Stomach (tissue), 9 donors: Measurements from ENCODE around the gene HDAC11. TPM values are rescaled to one million over a fixed set of nuclear protein-coding genes. Genes with fewer than 3 reads are reported as not detected.

Experiments
- DNase-seq, 2 donors: peaks; one replicate each; pipeline versions ENCODE4 v3.0.0 to v3.0.0-alpha.2; 2013 to 2019
- H3K27ac ChIP-seq, 5 donors: fragments of 200-600 bp in 4 of 5; sonication (generic) in 4 of 5; one replicate each; pipeline ENCODE4 v1.5.1; 2013 to 2019; ENCODE audit warnings: mild to moderate bottlenecking in 1 of 5, moderate library complexity in 1 of 5
- H3K27me3 ChIP-seq, 3 donors: fragments of 200-600 bp; sonication (generic); one replicate each; pipeline ENCODE4 v1.5.1; 2017 to 2019; ENCODE audit warnings: mixed run types in 1 of 3
- H3K36me3 ChIP-seq, 4 donors: fragments of 200-600 bp; sonication (generic); 1 replicate in 3 of 4; 2 replicates in 1 of 4; pipeline ENCODE4 v1.5.1; 2016 to 2019
- H3K4me1 ChIP-seq, 4 donors: fragments of 200-600 bp; sonication (generic); one replicate each; pipeline ENCODE4 v1.5.1; 2016 to 2019
- H3K4me3 ChIP-seq, 4 donors: fragments of 200-600 bp; sonication (generic) in 3 of 4; one replicate each; pipeline ENCODE4 v1.5.1; 2016 to 2019; ENCODE audit warnings: mild to moderate bottlenecking in 1 of 4
- H3K9me3 ChIP-seq, 4 donors: fragments of 200-600 bp; sonication (generic); one replicate each; pipeline ENCODE4 v1.5.1; 2016 to 2019
- CTCF ChIP-seq, 7 experiments: fragments of 450-650 bp in 4 of 7; fragments of 200-600 bp in 3 of 7; sonication (generic) in 3 of 7; IDR thresholded peaks; one replicate each; pipeline ENCODE4 v1.5.1; 2016 to 2019; ENCODE audit warnings: antibody characterized with exemption in 7 of 7, control low read depth in 2 of 7, mild to moderate bottlenecking in 1 of 7
- EP300 ChIP-seq: sonication (generic); formaldehyde crosslinking; IDR thresholded peaks from one replicate; pipeline ENCODE4 v1.6.1; 2017; ENCODE audit warnings: antibody characterized with exemption
- POLR2A ChIP-seq, 4 donors: fragments of 450-650 bp; IDR thresholded peaks; one replicate each; pipeline ENCODE4 v1.6.1; 2016; ENCODE audit warnings: antibody characterized with exemption in 4 of 4, control low read depth in 2 of 4, mild to moderate bottlenecking in 1 of 4, moderate library complexity in 1 of 4
- POLR2AphosphoS5 ChIP-seq, 3 donors: sonication (generic); formaldehyde crosslinking; IDR thresholded peaks; one replicate each; pipeline ENCODE4 v1.6.1; 2016; ENCODE audit warnings: antibody characterized with exemption in 3 of 3
- WGBS, 5 donors: extraction: QIAGEN DNeasy Blood & Tissue Kit in 3 of 5; methylation state at CpG; one replicate each; pipeline versions ENCODE4 v1.1.5 to v1.1.7; 2013 to 2018; 5-methylcytosine and 5-hydroxymethylcytosine counted together
- intact Hi-C: fragments of 100-400 bp; cut with DNase I; formaldehyde crosslinking; loops from one replicate; pipeline ENCODE4 v1.15.1; 2023; ENCODE audit warnings: low total_unique reads
- polyA plus RNA-seq, 3 donors: library from polyadenylated mRNA; stranded (reverse); fragments of 200-250 nt; gene quantifications; one replicate each; pipeline ENCODE4 v1.2.3, GENCODE V29; 2013
- total RNA-seq, 5 donors: library from RNA; depleted of rRNA; stranded (reverse); fragments of >200 nt; gene quantifications; one replicate each; pipeline versions ENCODE4 v1.1.0 to v1.2.3, GENCODE V29; 2014 to 2016
- donor health status: healthy with polysubstance abuse.
- donor health status: Bipolar disorder and iron deficiency.
- donor health status: healthy.

Gene HDAC11
- total and polyA plus RNA-seq, 8 donors = 4.9 to 16.6 (median 15.4) TPM; not detected in 1

- peaks cover 13 to 39% (median 32%) of the 10 kb centered on the region in 4 donors for H3K4me1 ChIP-seq
- H3K9me3 ChIP-seq = no peaks in the 10 kb centered on the region
- H3K27ac ChIP-seq = peak overlapping the region; percentile 79 to 95 (median 94)
- peak in 1 of 2 donors; percentile 52 for DNase-seq
- 1 to 10% (median 4%) methylated on average over 2 to 13 of the region's 13 CpGs for WGBS, 5 donors
- H3K36me3 ChIP-seq = peaks cover 0 to 12% (median 6%) of the 10 kb centered on the region in 4 donors
- peak overlapping the region; percentile 65 to 84 (median 81) for H3K4me3 ChIP-seq
- intact Hi-C loops = no loop called here
- H3K27me3 ChIP-seq = peaks cover 0 to 7% (median 0%) of the 10 kb centered on the region in 3 donors
- TF ChIP-seq POLR2A (IDR thresholded peaks at IDR 0.05) (no peak), EP300 (no peak), POLR2AphosphoS5 (IDR thresholded peaks at IDR 0.05) (no peak), CTCF (IDR thresholded peaks at IDR 0.05) (no peak)
Observed at GRCh38 chr3:13479332-13479581, 849 bp upstream of the HDAC11 start.

- DNase-seq = peak in 1 of 2 donors; percentile 82
- Histone ChIP-seq H3K36me3 (peaks cover 0 to 12% (median 6%) of the 10 kb centered on the region in 4 donors), H3K4me3 (peak overlapping the region; percentile 65 to 84 (median 81)), H3K9me3 (no peaks in the 10 kb centered on the region), H3K27ac (peak overlapping the region; percentile 73 to 95 (median 94)), H3K27me3 (no peaks in the 10 kb centered on the region), H3K4me1 (peaks cover 26 to 52% (median 45%) of the 10 kb centered on the region in 4 donors)
- WGBS, 5 donors = 17 to 24% (median 21%) methylated on average over 36 to 69 of the region's 70 CpGs
- intact Hi-C loops = no loop called here
- TF ChIP-seq EP300 = no peak
- TF ChIP-seq POLR2A (IDR thresholded peaks at IDR 0.05) = no peak
- no peak for TF ChIP-seq POLR2AphosphoS5 (IDR thresholded peaks at IDR 0.05)
- TF ChIP-seq CTCF (IDR thresholded peaks at IDR 0.05) = no peak
Observed at GRCh38 chr3:13480340-13481318, 523 bp downstream of the HDAC11 start.

- Histone ChIP-seq H3K36me3 (peaks cover 0 to 17% (median 10%) of the 10 kb centered on the region in 4 donors), H3K27ac (no peak overlapping the region), H3K27me3 (no peaks in the 10 kb centered on the region), H3K4me3 (no peak overlapping the region), H3K9me3 (no peaks in the 10 kb centered on the region), H3K4me1 (peaks cover 27 to 54% (median 50%) of the 10 kb centered on the region in 4 donors)
- WGBS, 5 donors = 92 to 96% (median 94%) methylated on average over 10 of the region's 10 CpGs
- no peak for DNase-seq
- intact Hi-C loops = no loop called here
- TF ChIP-seq POLR2A (IDR thresholded peaks at IDR 0.05) (no peak), EP300 (no peak)
Observed at GRCh38 chr3:13482106-13482690, 2.1 kb downstream of the HDAC11 start.

GRCh38 chr3:13483286-13483685, 3.2 kb downstream of the HDAC11 start:
- Histone ChIP-seq H3K27ac (peak overlapping the region in 2 of 5 donors; percentile 5 to 76), H3K4me1 (peaks cover 27 to 54% (median 50%) of the 10 kb centered on the region in 4 donors), H3K9me3 (no peaks in the 10 kb centered on the region), H3K27me3 (no peaks in the 10 kb centered on the region), H3K4me3 (no peak overlapping the region), H3K36me3 (peaks cover 0 to 28% (median 18%) of the 10 kb centered on the region in 4 donors)
- TF ChIP-seq POLR2A (IDR thresholded peaks at IDR 0.05) (no peak), CTCF (IDR thresholded peaks at IDR 0.05) (no peak), EP300 (no peak), POLR2AphosphoS5 (IDR thresholded peaks at IDR 0.05) (no peak)
- DNase-seq = no peak
- 86 to 95% (median 93%) methylated on average over 7 of the region's 7 CpGs for WGBS, 5 donors
- intact Hi-C loops = no loop called here
